ENCODE data around the gene TTC34.

GRCh38 chr1:2837316-2837715 is 35.8 kb upstream of the TTC34 start:
- no peak for TF ChIP-seq CTCF (IDR thresholded peaks at IDR 0.05)
- no peak for TF ChIP-seq ZBTB21 (CRISPR knock-in tag; IDR thresholded peaks at IDR 0.05; ENCODE audit: borderline replicate concordance)
- no peak for TF ChIP-seq NR2C2 (CRISPR knock-in tag; IDR thresholded peaks at IDR 0.05)
- no peak for TF ChIP-seq E2F5 (CRISPR knock-in tag; IDR thresholded peaks at IDR 0.05)
- TF ChIP-seq ERG (CRISPR knock-in tag; IDR thresholded peaks at IDR 0.05): no peak
- TF ChIP-seq ATF1 (CRISPR knock-in tag; IDR thresholded peaks at IDR 0.05): no peak
- no peak for TF ChIP-seq TEAD4 (CRISPR knock-in tag; IDR thresholded peaks at IDR 0.05)
- TF ChIP-seq MAX (CRISPR knock-in tag; IDR thresholded peaks at IDR 0.05): no peak
- TF ChIP-seq MXD4 (CRISPR knock-in tag; IDR thresholded peaks at IDR 0.05; ENCODE audit: borderline replicate concordance): no peak
- no peak for TF ChIP-seq STAT6 (CRISPR knock-in tag; conservative IDR thresholded peaks at IDR 0.05; ENCODE audit: low read depth)
- no peak for TF ChIP-seq ZBTB43 (CRISPR knock-in tag; IDR thresholded peaks at IDR 0.05)
- no peak for TF ChIP-seq HMGXB4 (CRISPR knock-in tag; IDR thresholded peaks at IDR 0.05)
- no peak for TF ChIP-seq CDX4 (CRISPR knock-in tag; IDR thresholded peaks at IDR 0.05; ENCODE audit: borderline replicate concordance)
